ENCODE measurements around the gene ENOSF1. TPM values are rescaled to one million over a fixed set of nuclear protein-coding genes. Genes with fewer than 3 reads are reported as not detected.
"Not testable (repeated sequence)": the region's sequence is repeated elsewhere in the genome, so short reads cannot be mapped to it uniquely, and the experiment has no call there.

Gene ENOSF1
- total RNA-seq, 4 donors from 2014 or later = 31.7 to 104 (median 45.2) TPM

- ATAC-seq (ENCODE audit: low FRiP score) = no peak
- no peak for TF ChIP-seq CTCF (IDR thresholded peaks at IDR 0.05)
- no peak for DNase-seq (ENCODE audit: low spot score)
These were observed 25.9 kb downstream of the ENOSF1 start for GRCh38 chr18:686339-687111.

- DNase-seq (ENCODE audit: low spot score) (no peak), ATAC-seq (ENCODE audit: low FRiP score) (no peak)
- TF ChIP-seq CTCF (IDR thresholded peaks at IDR 0.05) = no peak
These were observed 27.0 kb downstream of the ENOSF1 start for GRCh38 chr18:685438-685837.

GRCh38 chr18:683531-683930 lies 28.9 kb downstream of the ENOSF1 start:
- ATAC-seq (ENCODE audit: low FRiP score) (no peak), DNase-seq (ENCODE audit: low spot score) (no peak)
- TF ChIP-seq CTCF (IDR thresholded peaks at IDR 0.05) = no peak

GRCh38 chr18:682833-683232 lies 29.6 kb downstream of the ENOSF1 start:
- DNase-seq (ENCODE audit: low spot score) (no peak), ATAC-seq (ENCODE audit: low FRiP score) (no peak)
- no peak for TF ChIP-seq CTCF (IDR thresholded peaks at IDR 0.05)

- ATAC-seq (ENCODE audit: low FRiP score); DNase-seq (ENCODE audit: low spot score): not testable (repeated sequence)
These were observed 30.0 kb downstream of the ENOSF1 start for GRCh38 chr18:682416-682815.

GRCh38 chr18:681985-682384 lies 30.4 kb downstream of the ENOSF1 start:
- TF ChIP-seq CTCF (IDR thresholded peaks at IDR 0.05) = no peak
- ATAC-seq (ENCODE audit: low FRiP score) (no peak), DNase-seq (ENCODE audit: low spot score) (no peak)

- no peak for DNase-seq (ENCODE audit: low spot score)
- no peak for ATAC-seq (ENCODE audit: low FRiP score)
- TF ChIP-seq CTCF (IDR thresholded peaks at IDR 0.05) = no peak
These were observed 32.0 kb downstream of the ENOSF1 start for GRCh38 chr18:680392-680791.
